Choroid plexus epithelial cell (primary cell): Measurements from ENCODE around the gene TRMT10A.

Source experiments
- DNase-seq: peaks from one replicate; pipeline ENCODE4 v3.0.0-alpha.2; 2010; ENCODE audit warnings: low read depth
- H3K4me3 ChIP-seq: 2 replicates; pipeline ENCODE4 v1.5.1; 2011; ENCODE audit warnings: low read depth, mild to moderate bottlenecking, control low read depth, low read length, moderate library complexity
- TF ChIP-seq, protein P1 (sequence below): conservative IDR thresholded peaks from 2 replicates; pipeline ENCODE4 v1.5.1; 2011; ENCODE audit warnings: low read depth, mild to moderate bottlenecking, control low read depth, inconsistent platforms, low read length, moderate library complexity

The TRMT10A gene

DNA sequence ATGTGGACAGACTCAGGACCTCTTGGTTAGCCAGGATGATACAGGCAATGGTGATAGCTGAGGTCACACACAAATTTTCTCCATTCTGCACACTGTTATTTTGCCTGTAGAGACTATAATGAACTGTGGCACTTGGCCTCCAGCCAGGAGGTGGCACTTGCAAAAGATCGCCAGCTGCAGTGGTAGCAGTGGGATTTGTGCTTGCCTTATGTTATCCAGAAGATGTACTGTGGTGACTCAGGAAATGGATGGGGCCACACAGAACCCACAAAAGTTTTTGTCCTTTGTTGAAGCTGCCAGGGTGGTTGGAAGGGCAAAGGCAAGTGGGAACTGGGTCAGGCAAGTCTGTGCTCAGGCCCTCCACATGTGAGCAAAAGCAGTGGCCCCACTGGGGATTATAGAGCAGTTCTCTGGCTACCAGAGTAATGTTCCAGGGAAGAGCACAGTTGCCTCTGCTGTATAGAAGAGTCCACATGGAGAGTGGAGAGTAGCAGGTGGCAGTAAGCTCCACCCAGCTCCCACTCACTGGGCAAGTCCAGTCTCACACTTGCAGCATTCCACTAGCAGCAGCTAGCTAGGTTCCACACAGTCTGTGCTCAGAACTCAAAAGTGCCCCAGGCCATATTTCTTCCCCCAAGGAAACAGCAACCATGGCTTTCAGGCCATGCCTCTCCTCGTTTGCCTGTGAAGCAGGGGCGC is 58.9 kb downstream of the TRMT10A start:
- no peak for DNase-seq
- no peak overlapping the region for H3K4me3 ChIP-seq
- TF ChIP-seq, protein P1, sequence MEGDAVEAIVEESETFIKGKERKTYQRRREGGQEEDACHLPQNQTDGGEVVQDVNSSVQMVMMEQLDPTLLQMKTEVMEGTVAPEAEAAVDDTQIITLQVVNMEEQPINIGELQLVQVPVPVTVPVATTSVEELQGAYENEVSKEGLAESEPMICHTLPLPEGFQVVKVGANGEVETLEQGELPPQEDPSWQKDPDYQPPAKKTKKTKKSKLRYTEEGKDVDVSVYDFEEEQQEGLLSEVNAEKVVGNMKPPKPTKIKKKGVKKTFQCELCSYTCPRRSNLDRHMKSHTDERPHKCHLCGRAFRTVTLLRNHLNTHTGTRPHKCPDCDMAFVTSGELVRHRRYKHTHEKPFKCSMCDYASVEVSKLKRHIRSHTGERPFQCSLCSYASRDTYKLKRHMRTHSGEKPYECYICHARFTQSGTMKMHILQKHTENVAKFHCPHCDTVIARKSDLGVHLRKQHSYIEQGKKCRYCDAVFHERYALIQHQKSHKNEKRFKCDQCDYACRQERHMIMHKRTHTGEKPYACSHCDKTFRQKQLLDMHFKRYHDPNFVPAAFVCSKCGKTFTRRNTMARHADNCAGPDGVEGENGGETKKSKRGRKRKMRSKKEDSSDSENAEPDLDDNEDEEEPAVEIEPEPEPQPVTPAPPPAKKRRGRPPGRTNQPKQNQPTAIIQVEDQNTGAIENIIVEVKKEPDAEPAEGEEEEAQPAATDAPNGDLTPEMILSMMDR, result no peak
